OCI-LY7 (cell line): ENCODE data around the gene AGBL3. TPM values are rescaled to one million over a fixed set of nuclear protein-coding genes. Genes with fewer than 3 reads are reported as not detected.
A peak's percentile ranks its signal among the peaks of the same experiment; 100 is the strongest.

ENCODE experiments used
- BruUV-seq: library from RNA; stranded (reverse); fragments of 400-500 nt; replicated peaks from 2 replicates; lab custom pipeline; 2021; lab: Mats Ljungman, UMichigan
- CTCF ChIA-PET: fragments of 300-600 bp; sonication (Branson Sonifier 250); formaldehyde crosslinking; loops from one replicate; lab custom pipeline; 2022; ENCODE audit warnings: antibody characterized with exemption; ENCODE audit not compliant: unreplicated experiment; lab: Charles Lee
- POLR2A ChIA-PET: fragments of 300-600 bp; sonication (Branson Sonifier 250); formaldehyde crosslinking; loops from one replicate; lab custom pipeline; 2022; ENCODE audit warnings: antibody characterized with exemption; lab: Charles Lee
- DNase-seq: peaks from one replicate; pipeline ENCODE4 v3.0.0-alpha.2; 2015; ENCODE audit warnings: low spot score
- H2AFZ ChIP-seq: fragments of 200-600 bp; sonication (generic), shearing (Covaris generic); 2 replicates; pipeline ENCODE4 v1.6.1; 2014; ENCODE audit warnings: mild to moderate bottlenecking, antibody characterized with exemption, low read length, moderate library complexity
- H3K27ac ChIP-seq: fragments of 200-600 bp; sonication (generic); 2 replicates; pipeline ENCODE4 v1.5.1; 2014; ENCODE audit warnings: mixed run types, low read depth, mild to moderate bottlenecking, moderate library complexity, low read length, inconsistent platforms; ENCODE audit not compliant: poor library complexity, severe bottlenecking
- H3K36me3 ChIP-seq: fragments of 200-600 bp; sonication (generic); 2 replicates; pipeline ENCODE4 v1.6.1; 2014; ENCODE audit warnings: mild to moderate bottlenecking, antibody characterized with exemption, low read length, moderate library complexity, mixed read lengths; ENCODE audit not compliant: insufficient read depth
- H3K4me1 ChIP-seq: fragments of 200-600 bp; sonication (generic); 2 replicates; pipeline ENCODE4 v1.5.1; 2014; ENCODE audit warnings: mild to moderate bottlenecking, low read length; ENCODE audit not compliant: insufficient read depth, poor library complexity, severe bottlenecking
- H3K4me2 ChIP-seq: fragments of 200-600 bp; sonication (generic); 2 replicates; pipeline ENCODE4 v1.6.1; 2014; ENCODE audit warnings: mild to moderate bottlenecking, low read length
- H3K4me3 ChIP-seq: fragments of 200-600 bp; sonication (generic); 2 replicates; pipeline ENCODE4 v1.5.1; 2014; ENCODE audit warnings: mild to moderate bottlenecking, low read depth, low read length; ENCODE audit not compliant: poor library complexity, severe bottlenecking
- H3K79me2 ChIP-seq: fragments of 200-600 bp; sonication (generic); 2 replicates; pipeline ENCODE4 v1.6.1; 2016; ENCODE audit warnings: low read depth, mild to moderate bottlenecking, low read length, moderate library complexity, mixed read lengths; ENCODE audit not compliant: insufficient read depth
- H3K9me2 ChIP-seq: fragments of 200-600 bp; sonication (generic); 2 replicates; pipeline ENCODE4 v1.6.1; 2016; ENCODE audit warnings: mild to moderate bottlenecking, low read length, mixed read lengths; ENCODE audit not compliant: insufficient read depth
- H3K9me3 ChIP-seq: fragments of 200-600 bp; sonication (generic); 2 replicates; pipeline ENCODE4 v1.6.1; 2014; ENCODE audit warnings: mild to moderate bottlenecking, mixed run types, low read length, mixed read lengths
- H4K20me1 ChIP-seq: fragments of 200-600 bp; sonication (generic); 2 replicates; pipeline ENCODE4 v1.6.1; 2014; ENCODE audit warnings: mild to moderate bottlenecking, antibody characterized with exemption, low read length, moderate library complexity, mixed read lengths; ENCODE audit not compliant: insufficient read depth
- CTCF ChIP-seq: fragments of 200-600 bp; sonication (generic); conservative IDR thresholded peaks from 2 replicates; pipeline ENCODE4 v1.5.1; 2014; ENCODE audit warnings: mild to moderate bottlenecking, antibody characterized with exemption, low read length, moderate library complexity, mixed read lengths
- EZH2phosphoT487 ChIP-seq: fragments of 200-600 bp; sonication (generic); IDR thresholded peaks from 2 replicates; pipeline ENCODE4 v1.6.1; 2018; ENCODE audit warnings: low read depth, borderline replicate concordance, mild to moderate bottlenecking, mixed run types, antibody characterized with exemption, low read length, moderate library complexity, mixed read lengths
- intact Hi-C: fragments of 100-400 bp; cut with micrococcal nuclease; formaldehyde crosslinking; loops from one replicate; pipeline ENCODE4 v1.10.0; 2022; ENCODE audit not compliant: unreplicated experiment
- total RNA-seq, 2 experiments: library from RNA; depleted of rRNA in 1 of 2; stranded (reverse); fragments of >200 nt in 1 of 2; shearing (Covaris generic) in 1 of 2; gene quantifications; 2 replicates each; pipeline ENCODE4 v1.2.3, GENCODE V29; 2014 to 2022

AGBL3 gene
- total RNA-seq, 2 experiments from 2014 or later = 3.5 to 4.9 TPM

GRCh38 chr7:134957005-134957404 is 29.3 kb upstream of the AGBL3 start:
- intact Hi-C loops = no loop called here
- CTCF ChIA-PET = no interaction called here
- no TSS peak for BruUV-seq

GRCh38 chr7:134959810-134960209 is 26.5 kb upstream of the AGBL3 start:
- DNase-seq = no peak
- no peaks in the 10 kb centered on the region for H3K9me3 ChIP-seq
- H3K36me3 ChIP-seq = no peaks in the 10 kb centered on the region
- intact Hi-C loops = no loop called here
- H3K4me3 ChIP-seq = no peak overlapping the region
- H3K4me1 ChIP-seq = no peaks in the 10 kb centered on the region
- H3K9me2 ChIP-seq = no peaks in the 10 kb centered on the region
- H2AFZ ChIP-seq = no peak overlapping the region
- no peaks in the 10 kb centered on the region for H4K20me1 ChIP-seq
- no peak for TF ChIP-seq EZH2phosphoT487
- no peak for TF ChIP-seq CTCF
- ChIA-PET CTCF (no interaction called here), POLR2A (interaction anchor here (0.9 kb wide), 1 partner anchor 9 kb away, joined by 3 read pairs; no protein-coding TSS in a partner anchor)
- no peak overlapping the region for H3K27ac ChIP-seq
- H3K4me2 ChIP-seq = no peak overlapping the region
- BruUV-seq = no TSS peak
- no peaks in the 10 kb centered on the region for H3K79me2 ChIP-seq

More at GRCh38 chr7:134957005-134957404, 29.3 kb upstream of the AGBL3 start:
- no peaks in the 10 kb centered on the region for H3K36me3 ChIP-seq
- H3K9me3 ChIP-seq = no peaks in the 10 kb centered on the region
- H3K79me2 ChIP-seq = no peaks in the 10 kb centered on the region
- no peak overlapping the region for H3K4me3 ChIP-seq
- no peaks in the 10 kb centered on the region for H3K9me2 ChIP-seq
- no peak overlapping the region for H2AFZ ChIP-seq
- no peaks in the 10 kb centered on the region for H3K4me1 ChIP-seq
- POLR2A ChIA-PET = interaction anchor here (0.6 kb wide), 1 partner anchor 20 kb away, joined by 3 read pairs; no protein-coding TSS in a partner anchor
- no peak for TF ChIP-seq EZH2phosphoT487
- TF ChIP-seq CTCF = no peak
- no peaks in the 10 kb centered on the region for H4K20me1 ChIP-seq
- no peak overlapping the region for H3K4me2 ChIP-seq
- DNase-seq = no peak
- no peak overlapping the region for H3K27ac ChIP-seq

GRCh38 chr7:134962270-134962780 is 24.0 kb upstream of the AGBL3 start:
- Histone ChIP-seq H3K4me3 (no peak overlapping the region), H3K27ac (no peak overlapping the region), H3K9me3 (no peaks in the 10 kb centered on the region), H3K36me3 (no peaks in the 10 kb centered on the region), H3K9me2 (no peaks in the 10 kb centered on the region), H2AFZ (no peak overlapping the region), H3K4me2 (no peak overlapping the region), H4K20me1 (no peaks in the 10 kb centered on the region), H3K79me2 (no peaks in the 10 kb centered on the region), H3K4me1 (no peaks in the 10 kb centered on the region)
- no peak for DNase-seq
- intact Hi-C loops = no loop called here
- no TSS peak for BruUV-seq
- TF ChIP-seq CTCF (0 out of 2 replicates have a peak, but pooled peaks have one; percentile 22), EZH2phosphoT487 (no peak)
- ChIA-PET CTCF (no interaction called here), POLR2A (interaction anchor here (0.7 to 1.4 kb wide), 2 partner anchors 21 to 209 kb away, joined by 3 read pairs; no protein-coding TSS in a partner anchor)
